HepG2 (cell line): ENCODE results near the gene H1-8. TPM values are rescaled to one million over a fixed set of nuclear protein-coding genes. Genes with fewer than 3 reads are reported as not detected.

Experiments used
- ATAC-seq: fragments of 200-7000 bp; cut with Tn5 transposase; 3 replicates; pipeline ENCODE4 v1.9.1; 2020; ENCODE audit warnings: mild to moderate bottlenecking, moderate library complexity
- BruUV-seq: library from RNA; stranded (reverse); fragments of 400-500 nt; replicated peaks from 2 replicates; lab custom pipeline; 2021; lab: Mats Ljungman, UMichigan
- CTCF ChIA-PET: fragments of 300-600 bp; formaldehyde crosslinking; extraction: SDS; loops from one replicate; lab custom pipeline; 2021; ENCODE audit warnings: low total read pairs, inconsistent platforms, low intra/inter-chr PET ratio; lab: Yijun Ruan, JAX
- POLR2A ChIA-PET: fragments of 350-600 bp; sonication (Branson Sonifier 250); formaldehyde crosslinking; loops from one replicate; lab custom pipeline; 2020; ENCODE audit warnings: antibody characterized with exemption, inconsistent platforms; lab: Yijun Ruan, JAX
- DNase-seq: peaks from one replicate; pipeline ENCODE4 v3.0.0-alpha.2; 2015; ENCODE audit warnings: low spot score
- FAIRE-seq: peaks from 3 replicates; lab custom pipeline; 2011; peaks lifted over from hg19 to GRCh38; lab: Jason Lieb, UNC
- H2AFZ ChIP-seq: one replicate; pipeline ENCODE4 v1.6.1; 2011; ENCODE audit warnings: low read length, inconsistent platforms
- H3K27ac ChIP-seq: fragments of 300-600 bp; 3 replicates; pipeline ENCODE4 v1.8.0; 2011; ENCODE audit warnings: mixed run types, mild to moderate bottlenecking, mixed read lengths, low read length, inconsistent platforms; ENCODE audit not compliant: insufficient read depth; ENCODE audit errors: extremely low read length
- H3K27me3 ChIP-seq, 2 experiments: fragments of 200-600 bp in 1 of 2; 2 replicates in 1 of 2; 3 replicates in 1 of 2; pipeline versions ENCODE4 v1.6.0 to v1.8.0; 2011; ENCODE audit warnings: low read length in 2 of 2, mild to moderate bottlenecking in 2 of 2, moderate library complexity in 2 of 2, inconsistent platforms in 1 of 2; ENCODE audit not compliant: insufficient read depth in 2 of 2, control insufficient read depth in 1 of 2
- H3K36me3 ChIP-seq, 2 experiments: fragments of 200-600 bp in 1 of 2; replicated peaks in 1 of 2; 2 replicates in 1 of 2; 3 replicates in 1 of 2; pipeline versions ENCODE4 v1.5.1 to v1.8.0; 2011; ENCODE audit warnings: low read length in 2 of 2, inconsistent platforms in 1 of 2; ENCODE audit not compliant: insufficient read depth in 2 of 2, control insufficient read depth in 1 of 2
- H3K4me1 ChIP-seq: 2 replicates; pipeline ENCODE4 v1.5.1; 2012; ENCODE audit warnings: low read length, inconsistent platforms; ENCODE audit not compliant: insufficient read depth
- H3K4me2 ChIP-seq: 2 replicates; pipeline ENCODE4 v1.6.0; 2011; ENCODE audit warnings: low read depth, low read length, inconsistent platforms
- H3K4me3 ChIP-seq, 3 experiments: fragments of 200-600 bp in 1 of 3; sonication (generic), shearing (Covaris generic) in 1 of 3; replicated peaks in 1 of 3; 2 replicates each; pipeline ENCODE4 v1.5.1; 2011 to 2016; ENCODE audit warnings: low read length in 3 of 3, inconsistent platforms in 2 of 3, low read depth in 2 of 3, mild to moderate bottlenecking in 2 of 3, control low read depth in 1 of 3, mixed read lengths in 1 of 3; ENCODE audit not compliant: insufficient read depth in 1 of 3
- H3K79me2 ChIP-seq: one replicate; pipeline ENCODE4 v1.6.1; 2011; ENCODE audit warnings: low read length, inconsistent platforms; ENCODE audit not compliant: insufficient read depth
- H3K9ac ChIP-seq: 2 replicates; pipeline ENCODE4 v1.6.0; 2011; ENCODE audit warnings: mild to moderate bottlenecking, low read depth, low read length, inconsistent platforms; ENCODE audit not compliant: insufficient read depth
- H3K9me3 ChIP-seq: 2 replicates; pipeline ENCODE4 v1.5.1; 2012; ENCODE audit warnings: mild to moderate bottlenecking, low read length
- H4K20me1 ChIP-seq: 2 replicates; pipeline ENCODE4 v1.6.0; 2011; ENCODE audit warnings: inconsistent platforms, mild to moderate bottlenecking, low read length, moderate library complexity; ENCODE audit not compliant: insufficient read depth
- CEBPZ ChIP-seq: IDR thresholded peaks from 2 replicates; pipeline ENCODE4 v1.6.1; 2012; ENCODE audit warnings: low read length, improper control_type of control experiment
- FOXJ3 ChIP-seq: sonication (generic); formaldehyde crosslinking; IDR thresholded peaks from 2 replicates; pipeline ENCODE4 v1.4.0; 2020; ENCODE audit warnings: missing genetic modification reagents, mild to moderate bottlenecking, borderline replicate concordance
- ISL2 ChIP-seq: sonication (generic); formaldehyde crosslinking; IDR thresholded peaks from 2 replicates; pipeline ENCODE4 v1.5.0; 2020; ENCODE audit warnings: missing genetic modification reagents
- PATZ1 ChIP-seq: sonication (generic); formaldehyde crosslinking; IDR thresholded peaks from 2 replicates; pipeline ENCODE4 v1.4.0; 2020; ENCODE audit warnings: missing genetic modification reagents
- RELA ChIP-seq: sonication (generic); formaldehyde crosslinking; IDR thresholded peaks from 2 replicates; pipeline ENCODE4 v1.4.0; 2020; ENCODE audit warnings: missing genetic modification reagents
- SIX4 ChIP-seq: sonication (generic); formaldehyde crosslinking; IDR thresholded peaks from 2 replicates; pipeline ENCODE4 v1.4.0; 2020; ENCODE audit warnings: missing genetic modification reagents
- SYNCRIP ChIP-seq: fragments of 200-400 bp; formaldehyde crosslinking; IDR thresholded peaks from 2 replicates; pipeline ENCODE4 v1.6.1; 2018; ENCODE audit warnings: mild to moderate bottlenecking, low read depth, low read length; ENCODE audit not compliant: insufficient read depth
- TAF15 ChIP-seq: fragments of 200-400 bp; formaldehyde crosslinking; IDR thresholded peaks from one replicate; pipeline ENCODE4 v1.6.1; 2018; ENCODE audit warnings: mild to moderate bottlenecking, low read depth, low read length; ENCODE audit not compliant: poor library complexity, severe bottlenecking
- ZBTB26 ChIP-seq: IDR thresholded peaks from 2 replicates; pipeline ENCODE4 v1.6.1; 2016; ENCODE audit warnings: missing compliant biosample characterization, missing genetic modification reagents, borderline replicate concordance
- ZNF232 ChIP-seq: sonication (generic); formaldehyde crosslinking; IDR thresholded peaks from 2 replicates; pipeline ENCODE4 v1.4.0; 2020; ENCODE audit warnings: missing genetic modification reagents, borderline replicate concordance
- ZNF234 ChIP-seq: sonication (generic); formaldehyde crosslinking; conservative IDR thresholded peaks from 2 replicates; pipeline ENCODE4 v1.5.1; 2020; ENCODE audit warnings: mild to moderate bottlenecking, missing genetic modification reagents
- ZNF558 ChIP-seq: sonication (generic); formaldehyde crosslinking; IDR thresholded peaks from 2 replicates; pipeline ENCODE4 v1.9.0; 2022; ENCODE audit warnings: mild to moderate bottlenecking, missing genetic modification reagents, borderline replicate concordance
- ZNF780A ChIP-seq: sonication (generic); formaldehyde crosslinking; IDR thresholded peaks from 2 replicates; pipeline ENCODE4 v1.8.0; 2022; ENCODE audit warnings: mild to moderate bottlenecking, missing genetic modification reagents, moderate library complexity
- WGBS: methylation state at CpG from one replicate; pipeline ENCODE4 v1.1.6; 2017; ENCODE audit warnings: low lambda C conversion rate; 5-methylcytosine and 5-hydroxymethylcytosine counted together
- in situ Hi-C: cut with HindIII; loops from 2 replicates; pipeline ENCODE4 v1.10.0; 2017; ENCODE audit warnings: low pct_unique_long_range_greater_than_20kb; ENCODE audit not compliant: extremely low pct_ligation_motif_present
- intact Hi-C: fragments of 100-400 bp; cut with micrococcal nuclease; formaldehyde crosslinking; loops from one replicate; pipeline ENCODE4 v1.10.0; 2022; ENCODE audit not compliant: unreplicated experiment
- polyA plus RNA-seq, 8 experiments: library from polyadenylated mRNA; depleted of rRNA in 3 of 8; stranded (reverse) in 7 of 8; unstranded in 1 of 8; fragments of >200 nt; fragmentation: Illumina TruSeq in 4 of 8; extraction: Trizol in 4 of 8; gene quantifications; 2 replicates each; pipeline versions ENCODE4 v1.2.1 to v1.2.3, GENCODE V29; 2011 to 2016; ENCODE audit warnings: low read depth in 4 of 8, missing spikeins in 1 of 8, mixed read lengths in 1 of 8; ENCODE audit not compliant: insufficient read depth in 1 of 8
- total RNA-seq, 5 experiments: library from RNA; depleted of rRNA; stranded (reverse); fragments of >200 nt; fragmentation: Illumina TruSeq; extraction: Trizol; gene quantifications; 2 replicates each; pipeline ENCODE4 v1.2.3, GENCODE V29; 2016; ENCODE audit warnings: low read depth in 1 of 5

Gene H1-8
- total and polyA plus RNA-seq, 2 of the 13 experiments (the other 11 are each of a cell fraction or from before 2014, with no cell fraction given) = 0.08 TPM; not detected in 1

GRCh38 chr3:129586746-129587430 lies 43.9 kb downstream of the H1-8 start:
- no peak for FAIRE-seq
- 97% methylated on average over 15 of the region's 17 CpGs for WGBS

More at GRCh38 chr3:129586746-129587430, 43.9 kb downstream of the H1-8 start:
- in situ Hi-C loops = no loop called here
- DNase-seq (no peak), ATAC-seq (no peak)
- Histone ChIP-seq H3K4me3 (no peak overlapping the region), H3K9me3 (no peaks in the 10 kb centered on the region), H2AFZ (no peak overlapping the region), H3K4me1 (peaks cover 16% of the 10 kb centered on the region), H3K27ac (no peak overlapping the region), H3K9ac (no peak overlapping the region), H3K79me2 (peaks cover 18% of the 10 kb centered on the region), H4K20me1 (no peaks in the 10 kb centered on the region), H3K36me3 (peaks cover 49 to 65% of the 10 kb centered on the region in 2 experiments), H3K4me2 (no peak overlapping the region), H3K27me3 (no peaks in the 10 kb centered on the region)
- BruUV-seq = no TSS peak
- intact Hi-C loops = no loop called here
- TF ChIP-seq ZBTB26 (CRISPR knock-in tag) = no peak
- no peak for TF ChIP-seq RELA (CRISPR knock-in tag)
- no peak for TF ChIP-seq TAF15
- no peak for TF ChIP-seq ZNF234 (CRISPR knock-in tag)
- no peak for TF ChIP-seq CEBPZ
- no peak for TF ChIP-seq SYNCRIP
- TF ChIP-seq PATZ1 (CRISPR knock-in tag) = no peak
- no peak for TF ChIP-seq SIX4 (CRISPR knock-in tag)
- no peak for TF ChIP-seq ZNF232
- no peak for TF ChIP-seq ZNF558 (CRISPR knock-in tag)
- TF ChIP-seq FOXJ3 = no peak
- TF ChIP-seq ZNF780A = no peak
- TF ChIP-seq ISL2 = no peak
- CTCF ChIA-PET = no interaction called here
- POLR2A ChIA-PET = no interaction called here
